GM21786 (cell line): ENCODE results near the gene OR6K6.

Experiments
- ATAC-seq: cut with Tn5 transposase; IDR thresholded peaks from one replicate; pipeline ENCODE4 v1.9.1; 2021; ENCODE audit not compliant: unreplicated experiment

The OR6K6 gene

DNA sequence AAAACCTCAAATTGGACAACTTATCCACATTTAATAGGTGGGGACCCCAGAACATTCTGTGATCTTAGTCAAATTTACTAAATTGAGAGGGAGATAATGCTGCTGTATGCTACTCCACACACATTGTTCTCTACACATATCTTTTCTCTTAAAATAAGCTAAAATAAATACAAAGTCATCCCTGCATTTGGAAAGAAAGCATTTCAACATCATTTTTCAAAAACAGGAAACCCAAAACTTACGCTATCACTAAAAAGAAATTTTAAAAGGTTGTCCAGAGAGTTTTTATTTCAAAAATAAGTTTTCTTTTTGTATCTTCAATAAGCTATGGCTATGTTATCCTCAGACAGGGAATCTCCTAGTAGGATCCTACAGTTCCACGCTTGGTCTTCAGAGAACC is 46.0 kb downstream of the OR6K6 start:
- ATAC-seq: no peak

GRCh38 chr1:158801396-158801795 is 46.9 kb downstream of the OR6K6 start:
- no peak for ATAC-seq

GRCh38 chr1:158803678-158804077 is 49.2 kb downstream of the OR6K6 start:
- no peak for ATAC-seq
